DMS153 treated with DMSO at 0.1 percent for 48 hours (cell line): ENCODE data around the gene ETV5.

Experiments
- DNase-seq: peaks from one replicate; lab custom pipeline; 2025; ENCODE audit not compliant: unreplicated experiment; lab: John Stamatoyannopoulos, UW

The ETV5 gene

DNA sequence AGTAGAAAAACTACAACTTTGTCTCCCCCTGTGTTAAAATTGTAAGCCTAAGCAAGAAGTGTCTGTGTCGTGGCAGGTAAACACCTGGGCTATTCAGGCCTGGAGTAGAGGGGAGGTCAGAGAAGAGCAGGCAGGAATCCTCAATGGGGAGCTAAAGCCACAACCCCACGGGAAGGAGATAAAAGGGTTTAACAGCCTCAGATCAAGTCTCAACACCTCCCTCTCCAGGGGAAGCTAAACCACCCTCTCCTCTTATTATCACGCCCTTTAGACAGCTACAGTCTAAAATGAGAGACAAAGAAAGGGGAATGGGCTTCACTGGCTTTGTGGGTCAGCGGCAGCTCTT is 11.6 kb downstream of the ETV5 start:
- no peak for DNase-seq

DNA sequence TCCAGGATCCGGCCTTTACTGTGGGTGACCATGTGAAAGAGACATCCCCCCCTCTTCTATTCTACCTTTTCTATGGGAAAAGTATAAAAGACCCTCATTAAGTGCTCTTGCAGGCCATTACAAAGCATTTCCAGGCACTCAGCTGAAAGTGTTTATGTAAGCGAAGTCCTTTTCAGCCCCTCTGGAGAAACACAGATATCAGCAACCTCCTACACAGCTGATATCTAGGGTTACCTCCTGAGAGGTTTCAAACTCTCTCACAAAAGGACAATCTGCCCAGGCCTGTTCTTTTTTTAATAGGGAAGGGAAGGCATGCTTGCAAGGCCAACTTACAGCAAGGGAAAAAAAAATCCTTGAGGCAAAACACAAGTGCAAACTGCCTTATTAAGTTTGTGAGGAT is 12.6 kb downstream of the ETV5 start:
- DNase-seq = no peak

DNA sequence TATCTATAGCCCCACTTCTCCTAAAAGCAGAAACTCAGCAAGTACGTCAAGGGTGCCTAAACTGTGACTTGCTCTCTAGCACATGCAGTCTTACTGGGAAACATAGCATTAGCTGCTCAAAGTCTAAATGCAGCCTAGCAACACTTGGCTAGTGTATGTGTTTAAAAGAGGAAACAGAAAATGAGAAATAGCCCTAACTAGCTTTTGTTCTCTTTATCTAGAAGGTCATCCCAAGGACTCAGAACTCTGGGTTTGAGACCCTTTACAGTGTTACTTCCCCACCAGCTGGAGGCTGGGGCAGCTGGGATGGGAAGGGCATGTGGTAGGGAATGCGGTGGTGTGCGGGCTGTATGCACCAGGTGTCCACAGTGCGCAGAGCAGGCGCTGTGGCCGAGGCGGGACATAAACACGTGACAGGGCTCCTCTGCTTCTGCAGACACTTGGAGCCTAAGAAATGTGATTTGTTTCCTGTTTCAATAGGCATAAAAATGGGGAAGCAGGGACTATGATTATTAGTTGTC is 13.3 kb downstream of the ETV5 start:
- DNase-seq = no peak

DNA sequence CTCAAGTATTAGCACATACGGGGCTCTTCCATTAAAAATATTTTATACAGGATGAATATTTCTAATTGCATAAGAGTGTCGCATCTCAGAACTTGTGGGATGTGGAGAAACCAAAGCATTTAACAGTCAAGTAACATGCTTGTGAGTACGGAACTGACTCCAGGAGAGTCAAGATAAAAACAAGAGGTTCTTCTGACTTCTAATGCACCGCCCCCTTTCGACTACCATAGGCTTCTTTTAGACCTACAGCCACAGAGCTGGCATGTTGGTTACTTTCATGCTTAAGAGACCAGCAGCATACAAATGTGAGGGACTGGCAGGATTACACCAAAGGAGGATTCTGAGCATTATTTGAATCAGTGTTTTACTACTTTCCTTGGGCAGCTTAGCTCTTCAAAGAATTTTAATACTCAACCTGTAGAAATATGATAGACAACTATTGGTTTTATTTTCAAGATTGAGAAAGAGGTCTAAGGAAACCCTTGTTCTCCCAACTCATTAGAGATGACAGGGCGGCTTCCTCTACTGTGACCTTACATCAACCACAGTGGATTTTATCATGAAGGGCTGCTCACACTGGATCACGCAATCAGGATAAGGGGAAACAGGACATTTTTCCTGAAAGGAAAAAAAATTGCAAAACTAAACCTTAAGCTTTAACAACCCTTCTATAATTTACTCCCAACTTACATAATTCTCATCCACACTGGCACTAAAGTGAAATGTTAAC is 14.0 kb downstream of the ETV5 start:
- no peak for DNase-seq

DNA sequence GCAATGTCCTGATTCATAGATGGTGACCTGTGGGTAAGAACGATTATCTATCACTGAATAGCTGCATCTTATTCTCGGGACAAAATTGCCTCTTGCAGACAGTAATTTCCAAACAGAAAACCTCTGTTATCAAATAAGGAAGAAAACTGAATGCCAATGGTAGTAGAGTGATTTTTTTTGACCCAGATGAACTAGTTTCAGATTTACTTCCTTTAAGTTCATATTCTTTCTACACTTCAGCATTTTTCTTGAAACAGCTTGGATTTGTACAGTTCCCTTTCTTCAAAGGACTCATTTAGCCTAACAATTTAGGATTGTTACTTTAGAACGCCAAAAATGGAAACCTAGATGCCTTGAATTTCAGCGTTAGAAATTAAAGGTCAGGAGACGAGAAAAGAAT is 14.6 kb downstream of the ETV5 start:
- DNase-seq = no peak

DNA sequence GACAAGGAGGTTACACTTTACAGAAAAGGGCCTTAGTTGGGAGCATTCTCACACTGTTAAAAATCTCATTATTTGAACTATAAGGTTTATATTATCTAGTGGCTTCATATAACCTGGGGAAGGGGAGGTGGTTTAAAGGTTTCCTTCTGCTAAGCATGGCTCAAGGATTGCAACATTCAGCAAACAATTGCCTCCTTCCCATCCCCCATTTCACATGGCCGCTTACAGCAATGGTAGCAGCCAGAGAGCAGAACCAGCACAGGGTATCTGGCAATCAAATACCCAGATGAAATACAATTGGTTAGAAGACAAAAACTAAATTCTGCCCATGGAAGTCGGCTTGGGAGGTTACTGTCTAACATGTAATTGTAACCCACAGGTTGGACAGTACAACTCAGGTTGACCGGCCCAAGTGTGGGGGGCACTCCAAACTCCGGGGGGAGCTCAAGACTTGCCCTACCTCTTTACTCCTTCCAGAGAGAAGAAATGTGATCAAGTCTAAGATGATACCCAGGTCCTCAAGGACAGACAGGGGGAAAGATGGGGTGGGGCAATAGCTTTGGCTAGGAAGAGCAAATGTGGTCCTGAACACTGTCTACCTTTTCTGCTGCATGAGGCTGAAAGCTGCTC is 15.5 kb downstream of the ETV5 start:
- no peak for DNase-seq

DNA sequence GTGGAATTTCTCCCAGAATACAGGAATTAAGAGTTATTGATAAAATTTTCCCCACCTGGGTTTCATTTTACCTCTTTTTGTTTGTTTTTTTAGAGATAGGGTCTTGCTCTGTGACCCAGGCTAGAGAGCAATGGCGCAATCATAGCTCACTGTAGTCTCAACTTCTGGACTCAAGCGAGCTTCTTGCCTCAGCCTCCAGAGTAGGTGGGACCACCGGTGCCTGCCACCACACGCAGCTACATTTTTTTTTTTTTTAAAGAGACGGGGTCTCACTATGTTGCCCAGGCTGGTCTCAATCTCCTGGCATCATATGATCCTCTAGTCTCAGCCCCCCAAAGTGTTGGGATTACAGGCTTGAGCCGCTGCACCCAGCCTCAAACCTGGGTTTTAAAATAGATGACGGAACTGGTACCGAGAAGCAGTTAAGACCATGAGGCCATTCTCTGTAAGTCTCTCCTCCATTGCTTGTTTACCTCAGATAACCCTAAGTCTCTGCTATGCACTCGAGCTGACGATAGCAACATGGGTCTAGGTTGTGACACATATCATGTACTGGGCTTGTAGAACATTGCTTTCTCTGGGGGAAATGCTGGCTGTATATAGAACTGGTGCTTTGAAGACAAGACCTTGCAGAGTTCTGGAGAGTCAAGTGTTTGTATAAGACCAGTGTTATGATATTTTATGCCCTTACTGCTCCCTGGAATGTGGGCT is 16.4 kb downstream of the ETV5 start:
- no peak for DNase-seq

DNA sequence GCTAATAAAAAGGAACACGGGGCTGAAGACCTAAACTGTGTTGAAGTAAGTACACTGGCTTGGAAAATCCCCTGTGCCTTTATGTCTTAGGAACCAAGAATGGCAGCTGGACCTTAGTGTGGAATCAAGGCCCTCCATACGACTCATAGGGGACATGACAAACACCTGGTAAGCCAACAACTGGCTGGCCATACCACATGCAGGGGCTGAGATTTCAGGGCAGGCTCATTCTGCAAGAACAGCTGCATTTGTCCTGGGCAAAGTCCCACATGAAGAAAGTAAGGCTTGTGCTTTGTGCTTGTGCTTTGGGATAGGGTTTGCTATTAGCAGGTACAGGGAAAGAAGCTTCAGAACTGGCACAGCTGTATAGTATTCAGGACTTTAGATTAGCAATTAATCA is 18.0 kb downstream of the ETV5 start:
- DNase-seq = no peak

DNA sequence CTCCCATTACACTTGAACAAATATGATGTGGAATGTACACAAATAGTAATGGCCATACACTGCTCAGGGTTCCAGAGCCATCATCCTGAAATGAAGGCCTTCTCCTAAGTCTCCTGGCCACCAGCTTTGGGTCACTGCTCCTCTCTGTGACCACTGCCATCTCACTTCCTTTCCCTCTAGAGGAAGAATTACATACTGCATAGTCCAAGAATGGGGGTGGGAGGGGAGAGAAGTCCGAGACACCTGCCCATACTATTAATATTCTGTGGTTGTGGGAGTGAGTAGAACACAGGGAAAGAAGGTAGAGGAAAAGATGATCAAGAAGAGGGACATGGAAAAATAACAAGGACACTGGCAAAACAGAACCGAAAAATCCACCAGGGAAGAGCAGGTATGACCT is 20.6 kb downstream of the ETV5 start:
- no peak for DNase-seq

DNA sequence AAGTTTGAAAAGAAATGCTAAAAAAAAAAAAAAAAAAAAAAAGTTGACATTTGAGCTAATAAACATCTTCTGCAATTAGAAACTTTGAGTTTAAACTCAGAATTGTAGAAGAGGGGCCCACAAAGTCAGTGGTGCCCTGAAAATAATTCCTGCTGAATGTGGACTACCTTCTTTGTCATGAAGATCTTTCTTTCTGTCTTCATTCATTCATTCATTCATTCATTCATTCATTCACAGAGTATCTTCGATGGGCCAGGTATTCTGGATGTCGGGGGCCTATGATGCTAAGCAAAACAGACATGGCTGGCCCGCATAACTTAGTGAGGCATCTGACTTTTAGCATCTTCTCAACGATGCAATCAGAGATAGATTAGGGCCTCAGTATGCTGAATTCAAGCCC is 24.6 kb downstream of the ETV5 start:
- no peak for DNase-seq

DNA sequence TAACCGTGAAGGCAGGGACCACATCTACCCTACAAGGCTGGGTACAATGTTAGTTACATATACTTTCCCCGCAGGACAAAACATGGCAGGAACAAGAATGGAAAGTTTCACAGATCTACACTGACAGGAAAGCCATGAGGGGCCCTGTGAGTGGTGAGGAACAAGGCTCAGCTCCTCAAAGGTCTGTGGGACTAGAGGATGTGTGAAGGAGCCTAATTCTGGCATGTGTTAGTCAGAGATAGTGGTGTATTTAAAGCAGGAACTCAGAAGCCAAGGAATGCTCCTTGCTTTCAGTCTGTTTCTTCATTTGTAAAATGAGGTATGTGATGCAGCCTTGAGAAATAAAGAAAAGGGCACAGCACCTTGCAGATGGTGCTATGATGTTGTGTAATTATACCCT is 25.1 kb downstream of the ETV5 start:
- no peak for DNase-seq

DNA sequence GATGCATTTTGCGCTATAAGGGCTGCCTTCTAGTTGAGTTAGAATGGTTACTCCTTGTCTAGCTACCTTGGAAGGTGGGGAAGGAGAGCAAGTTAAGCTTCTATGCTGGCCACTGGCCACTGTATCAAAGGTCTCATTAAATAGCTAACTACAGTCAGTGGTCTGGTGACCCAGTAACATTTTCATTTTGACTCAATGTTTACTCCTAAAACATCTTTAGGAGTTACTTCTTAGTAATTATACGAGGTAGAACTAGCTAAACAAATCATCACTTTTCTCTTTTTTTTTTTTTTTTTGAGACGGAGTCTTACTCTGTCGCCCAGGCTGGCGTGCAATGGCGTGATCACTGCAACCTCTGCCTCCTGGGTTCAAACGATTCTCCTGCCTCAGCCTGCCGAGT is 26.7 kb downstream of the ETV5 start:
- no peak for DNase-seq

DNA sequence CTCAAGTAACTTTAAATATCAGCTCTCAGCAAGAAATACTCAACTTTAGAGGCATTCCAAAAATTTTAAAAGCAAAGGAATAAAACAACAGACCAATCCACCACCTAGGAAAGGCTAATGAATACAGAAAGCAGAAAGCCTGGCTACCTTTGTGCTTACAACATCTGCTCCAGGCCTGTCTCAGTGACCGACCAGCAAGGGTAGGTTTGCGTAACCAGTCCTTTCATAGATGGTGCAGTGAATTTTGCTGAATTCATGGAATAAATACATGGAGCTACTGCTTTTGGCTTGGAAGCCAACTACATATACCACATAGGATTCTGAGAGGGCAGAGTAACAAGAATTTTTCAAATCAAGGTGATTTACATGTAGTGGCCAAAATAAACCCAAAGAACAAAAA is 27.2 kb downstream of the ETV5 start:
- no peak for DNase-seq

DNA sequence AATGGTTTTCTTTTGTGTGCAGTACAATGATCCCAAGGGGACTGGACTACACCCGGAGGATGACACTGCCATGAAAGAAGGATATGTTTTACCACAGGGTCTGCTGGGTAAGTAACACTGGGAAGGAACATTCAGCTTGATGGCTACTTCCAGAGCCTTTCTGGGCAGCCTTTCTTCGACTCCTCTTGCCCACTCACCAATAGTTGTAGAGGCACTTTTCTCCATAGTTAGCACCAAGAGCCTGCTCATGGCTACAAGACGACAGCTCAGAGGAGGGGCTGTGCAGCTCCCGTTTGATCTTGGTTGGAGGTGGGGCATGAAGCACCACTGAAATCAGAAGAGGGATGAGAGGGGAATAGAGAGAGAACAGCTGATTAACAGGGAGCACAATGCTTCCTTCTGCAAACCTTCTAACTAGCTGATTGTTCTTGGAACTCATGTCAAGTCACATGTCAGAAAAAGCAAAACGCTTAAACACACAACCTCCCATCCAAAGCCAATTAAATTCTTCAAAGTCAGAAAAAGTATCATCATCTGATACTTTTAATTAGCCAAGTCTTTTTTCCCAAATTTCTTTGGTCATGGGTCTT is 27.9 kb downstream of the ETV5 start:
- DNase-seq = no peak

DNA sequence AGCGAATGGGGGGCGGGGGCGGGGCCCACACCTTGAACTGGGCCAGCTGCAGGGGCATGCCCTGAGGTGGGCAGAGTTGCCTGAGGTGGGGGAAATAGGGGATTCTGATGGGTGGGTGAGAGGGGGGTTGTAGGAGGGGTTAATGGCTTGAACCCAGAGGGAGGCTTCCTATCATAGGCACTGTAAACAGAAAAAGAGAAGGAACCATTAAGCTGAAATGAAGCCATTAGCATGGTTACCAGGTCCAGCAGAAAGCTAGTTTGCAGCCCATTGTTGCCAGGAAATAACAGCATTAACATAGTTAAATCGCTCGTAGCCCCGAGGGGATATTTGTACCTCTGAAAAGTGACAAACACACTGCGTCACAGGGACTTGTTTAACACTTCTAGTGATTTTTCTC is 29.0 kb downstream of the ETV5 start:
- no peak for DNase-seq

DNA sequence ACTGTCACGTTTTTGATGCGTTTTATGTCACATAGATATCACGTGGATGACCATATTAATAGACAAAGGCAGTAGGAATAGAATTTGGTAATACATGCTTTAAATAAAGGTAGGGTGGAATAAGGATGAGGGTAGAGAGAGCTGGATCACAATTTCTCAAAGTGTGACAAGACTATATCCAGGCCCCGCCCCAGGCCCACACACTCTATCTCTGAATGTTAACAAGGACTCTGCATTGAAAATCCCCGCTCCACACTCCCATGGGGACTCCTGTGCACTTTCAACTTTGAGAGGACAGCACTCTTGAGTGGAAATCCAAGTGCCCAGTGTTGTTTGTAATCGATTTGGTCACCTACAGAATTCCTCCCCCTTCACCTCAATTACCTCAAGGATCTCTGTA is 31.4 kb downstream of the ETV5 start:
- no peak for DNase-seq

DNA sequence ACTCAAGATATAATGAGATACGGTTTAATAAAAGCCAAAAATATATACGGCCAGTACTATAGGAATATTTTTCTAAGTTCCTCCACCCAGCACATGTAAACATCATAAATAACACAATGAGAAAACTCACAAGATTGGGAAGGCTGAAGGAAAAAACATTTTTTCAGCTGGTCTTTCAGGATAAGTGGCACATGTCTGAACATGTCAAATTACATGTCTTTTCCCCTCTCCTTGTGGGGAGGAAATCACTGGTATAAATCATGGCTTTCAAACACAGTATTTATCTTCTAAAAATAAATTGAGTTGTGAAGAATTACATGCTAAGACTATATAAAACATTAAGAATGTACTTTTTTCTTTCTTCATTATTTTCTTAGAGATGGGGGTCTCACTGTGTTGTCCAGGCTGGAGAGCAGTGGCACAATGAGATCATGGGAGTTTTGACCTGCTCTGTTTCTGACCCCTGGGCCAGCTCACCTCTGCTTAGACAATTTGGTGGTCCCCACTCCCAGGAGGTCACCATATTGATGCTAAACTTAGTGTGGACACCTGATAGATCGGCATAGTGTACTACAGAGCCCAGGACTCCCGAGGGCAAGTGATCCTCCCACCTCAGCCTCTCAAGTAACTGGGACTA is 32.8 kb downstream of the ETV5 start:
- no peak for DNase-seq

DNA sequence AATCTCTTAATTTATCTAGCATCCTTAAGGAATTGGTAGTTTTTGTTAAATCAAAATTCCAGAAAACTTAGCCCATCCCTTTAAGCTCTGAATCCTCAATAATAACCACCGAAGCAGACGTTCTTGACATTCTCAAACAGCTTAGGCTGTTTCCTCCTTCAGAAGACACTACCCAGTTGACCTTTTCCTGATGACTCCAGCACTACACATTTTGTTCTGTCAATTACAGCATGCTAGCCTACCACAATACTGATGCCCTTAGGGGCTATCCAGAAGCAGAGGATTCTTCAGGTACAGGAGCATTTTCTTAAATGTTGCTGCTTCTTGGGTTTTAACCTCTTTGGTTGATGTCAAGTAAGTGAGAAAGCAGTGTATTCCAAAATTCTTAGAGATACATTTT is 33.4 kb downstream of the ETV5 start:
- no peak for DNase-seq

DNA sequence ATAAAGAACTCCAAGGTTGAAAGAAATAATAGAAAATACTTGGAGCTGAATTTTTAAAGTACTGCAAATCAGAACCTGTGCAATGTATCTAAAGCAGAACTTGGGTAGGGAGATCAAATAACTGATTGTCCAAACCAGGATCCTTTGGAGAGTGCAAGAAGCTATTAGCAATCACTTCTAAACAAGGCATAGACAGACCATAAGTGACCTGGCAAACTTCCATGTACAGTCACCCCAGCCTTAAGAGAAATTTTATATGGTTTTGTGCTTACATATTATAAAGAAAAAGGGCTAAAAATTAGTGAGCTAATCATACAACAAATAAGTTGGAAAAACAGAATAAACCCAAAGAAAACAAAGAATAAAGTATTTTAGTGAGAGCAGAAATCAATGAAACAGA is 35.2 kb downstream of the ETV5 start:
- no peak for DNase-seq

DNA sequence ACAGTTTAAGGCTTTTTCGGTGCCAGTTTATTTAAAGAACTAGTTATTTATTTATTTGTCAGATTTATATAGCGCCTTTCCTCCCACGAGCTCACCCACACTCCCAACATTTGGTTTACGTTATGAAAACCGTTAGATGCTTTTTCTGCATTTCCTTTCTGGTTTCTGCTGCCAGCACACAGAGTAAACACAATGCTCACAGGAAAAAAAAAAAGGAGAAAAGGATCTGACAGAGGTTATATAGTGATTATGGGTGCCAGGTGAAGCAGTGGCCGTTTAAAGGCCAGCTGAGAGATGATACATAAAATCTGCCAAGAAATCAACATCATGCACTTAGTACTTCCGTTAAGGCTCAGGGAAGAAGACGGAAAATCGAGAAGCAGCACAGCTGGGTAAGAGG is 37.9 kb downstream of the ETV5 start:
- no peak for DNase-seq

DNA sequence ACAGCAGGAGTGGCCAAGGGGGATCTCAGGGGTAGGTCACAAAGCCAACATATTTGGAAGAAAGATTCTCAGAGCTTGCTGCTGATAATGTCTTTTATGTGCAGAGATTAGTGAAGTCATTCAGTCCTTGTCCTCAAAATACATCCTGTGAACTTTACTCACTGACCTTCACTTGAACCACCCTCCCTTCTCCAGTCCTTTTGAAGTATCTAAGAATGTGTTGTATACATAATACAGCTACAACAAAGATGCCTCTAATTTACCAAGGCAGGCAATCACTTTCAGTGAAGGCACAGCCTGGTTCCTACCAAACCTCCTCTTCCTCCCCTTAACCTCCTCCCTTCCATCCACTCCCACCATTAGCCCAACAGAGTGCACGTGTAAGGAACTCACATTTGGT is 38.3 kb downstream of the ETV5 start:
- no peak for DNase-seq

DNA sequence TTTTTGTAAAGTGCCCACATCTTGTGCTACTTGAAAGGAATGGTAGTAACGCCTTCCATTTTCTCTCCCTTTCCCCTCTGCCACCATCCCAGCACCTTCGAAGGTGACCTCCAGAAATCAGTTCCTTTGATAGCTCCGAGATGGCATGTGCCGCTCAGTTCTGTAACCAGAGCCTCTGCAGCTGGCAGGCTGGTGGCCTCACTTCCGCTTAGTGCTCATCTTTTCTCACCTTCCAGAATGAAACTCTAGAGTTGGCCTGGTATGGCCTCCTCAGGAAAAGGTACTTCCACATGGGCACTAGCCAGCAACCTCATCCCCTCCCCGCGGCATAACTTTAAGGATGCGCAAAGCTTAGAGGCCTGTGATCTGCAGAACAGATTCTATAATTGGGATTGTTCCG is 38.8 kb downstream of the ETV5 start:
- no peak for DNase-seq
